ELF-1 (cell line): ENCODE measurements around the gene DDX51.

Source experiments
- DNase-seq: peaks from one replicate; pipeline ENCODE4 v3.0.0-alpha.2; 2016; ENCODE audit warnings: low read depth, low spot score

Gene DDX51, protein sequence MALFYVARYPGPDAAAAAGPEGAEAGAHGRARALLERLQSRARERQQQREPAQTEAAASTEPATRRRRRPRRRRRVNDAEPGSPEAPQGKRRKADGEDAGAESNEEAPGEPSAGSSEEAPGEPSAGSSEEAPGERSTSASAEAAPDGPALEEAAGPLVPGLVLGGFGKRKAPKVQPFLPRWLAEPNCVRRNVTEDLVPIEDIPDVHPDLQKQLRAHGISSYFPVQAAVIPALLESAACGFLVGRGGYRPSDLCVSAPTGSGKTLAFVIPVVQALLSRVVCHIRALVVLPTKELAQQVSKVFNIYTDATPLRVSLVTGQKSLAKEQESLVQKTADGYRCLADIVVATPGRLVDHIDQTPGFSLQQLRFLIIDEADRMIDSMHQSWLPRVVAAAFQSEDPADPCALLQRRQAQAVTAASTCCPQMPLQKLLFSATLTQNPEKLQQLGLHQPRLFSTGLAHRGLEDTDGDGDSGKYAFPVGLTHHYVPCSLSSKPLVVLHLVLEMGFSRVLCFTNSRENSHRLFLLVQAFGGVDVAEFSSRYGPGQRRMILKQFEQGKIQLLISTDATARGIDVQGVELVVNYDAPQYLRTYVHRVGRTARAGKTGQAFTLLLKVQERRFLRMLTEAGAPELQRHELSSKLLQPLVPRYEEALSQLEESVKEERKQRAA

GRCh38 chr12:132144115-132144809 lies at the start of gene DDX51, which contains the start of gene NOC4L:
DDX51 (minus strand) TSS chr12:132144319; CDS start chr12:132144296, 23 bp downstream.
NOC4L (plus strand) TSS chr12:132144457; CDS start chr12:132144489, 32 bp downstream.
- DNase-seq, result peak; percentile 98

DNA sequence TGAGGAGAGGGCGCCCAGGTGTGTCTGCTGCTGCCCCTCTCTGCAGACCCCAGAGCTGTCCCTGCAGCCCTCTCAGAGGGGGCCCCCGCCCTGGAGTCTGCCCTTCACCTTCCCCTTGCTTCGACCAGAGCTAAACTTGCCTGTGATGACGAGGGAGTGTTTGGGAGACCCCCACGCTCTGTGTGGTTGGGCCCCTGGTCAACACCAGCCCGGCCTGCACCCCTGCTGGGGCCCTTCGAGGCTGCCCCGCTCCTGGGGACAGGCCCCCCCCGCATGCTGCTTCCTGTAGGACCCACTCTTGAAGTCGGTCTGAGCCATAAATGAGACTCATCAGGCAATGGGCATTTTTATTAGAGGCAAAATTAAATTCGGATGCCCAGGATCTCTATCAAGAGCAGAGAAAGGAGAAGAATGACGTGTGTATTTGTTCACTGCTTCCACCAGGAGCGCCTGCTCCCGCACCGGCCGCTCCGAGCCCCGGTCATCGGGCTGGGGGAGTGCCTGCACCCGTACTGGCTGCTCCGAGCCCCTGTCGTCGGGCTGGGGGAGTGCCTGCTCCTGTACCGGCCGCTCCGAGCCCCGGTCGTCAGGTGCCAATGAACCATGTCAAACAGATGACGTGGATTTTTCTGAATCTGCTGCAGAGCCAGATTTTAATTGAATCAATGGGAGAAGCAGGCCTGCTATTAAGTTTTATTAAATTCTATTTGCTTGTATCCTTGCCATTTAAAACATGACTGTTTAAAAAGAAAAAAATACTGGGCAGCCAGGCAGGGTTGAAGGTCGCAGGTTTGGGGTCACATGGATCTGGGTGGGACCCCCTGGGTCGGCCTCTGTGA lies 47.8 kb upstream of the DDX51 start:
- DNase-seq, result no peak

DNA sequence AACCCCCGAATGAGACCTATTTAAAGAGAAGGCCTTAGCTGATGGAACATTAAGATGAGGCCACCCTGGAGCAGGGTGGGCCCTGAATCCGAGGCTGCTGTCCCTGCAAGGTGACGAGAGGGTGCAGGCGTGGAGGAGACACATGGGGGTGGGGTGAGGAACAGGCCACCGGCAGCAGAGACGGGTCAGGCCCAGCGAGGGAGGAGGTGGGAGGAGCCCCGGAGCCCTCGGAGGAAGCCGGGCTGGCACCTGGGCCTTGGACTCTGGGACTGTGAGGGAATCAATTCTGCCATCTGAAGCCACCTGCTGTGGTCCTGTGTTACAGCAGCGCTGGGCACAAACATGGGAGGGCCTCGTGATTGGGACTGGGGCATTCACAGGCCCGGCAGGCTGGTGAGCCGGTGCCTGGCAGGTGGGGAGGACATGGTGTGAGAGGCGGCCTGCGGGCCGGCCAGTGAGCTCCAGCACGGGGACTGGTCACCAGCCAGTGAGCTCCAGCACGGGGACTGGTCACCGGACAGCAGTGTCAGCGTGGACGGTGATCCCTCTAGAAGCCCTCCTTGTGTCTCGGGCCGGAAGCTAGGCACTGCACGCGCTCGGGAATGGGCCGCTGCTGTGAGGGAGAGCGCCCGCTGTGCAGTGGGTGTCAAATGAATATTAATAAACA lies 46.8 kb upstream of the DDX51 start:
- DNase-seq, result no peak

DNA sequence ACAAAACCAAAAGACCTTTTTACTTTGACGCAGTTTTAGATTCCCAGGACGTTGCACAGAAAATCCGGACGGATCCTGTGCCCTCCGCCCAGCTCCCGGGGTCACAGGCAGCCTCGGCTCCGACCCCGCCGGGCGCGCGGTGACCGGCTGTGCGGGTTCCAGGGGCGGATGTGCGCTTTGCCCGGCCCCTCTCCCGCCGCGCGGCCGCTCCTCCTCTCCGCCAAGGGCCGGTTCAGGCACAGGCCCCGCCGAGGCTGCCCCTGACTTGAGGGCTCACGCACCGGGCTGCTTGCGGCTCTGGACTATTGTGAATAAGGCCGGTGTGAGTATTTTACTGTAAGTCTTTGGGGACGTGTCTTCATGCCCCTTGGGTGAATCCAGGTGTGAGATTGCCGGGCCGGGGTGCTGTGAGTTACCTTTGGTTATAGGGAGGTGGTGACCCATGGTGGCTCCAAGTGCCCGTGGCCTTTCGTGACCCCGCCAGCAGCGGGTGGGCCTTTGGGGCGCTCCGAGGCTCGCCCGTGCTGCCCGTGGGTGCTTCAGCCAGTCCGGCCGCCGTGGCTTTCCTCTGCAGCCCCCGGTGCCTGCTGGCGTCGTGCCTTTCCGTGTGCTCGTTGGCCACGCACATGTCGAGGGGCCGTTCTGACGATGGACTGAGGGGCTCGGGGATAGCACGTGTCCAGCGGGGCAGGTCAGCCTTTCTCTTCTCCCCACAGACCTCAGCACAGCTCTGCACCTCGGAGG lies 46.1 kb upstream of the DDX51 start:
- peak; percentile 48 for DNase-seq

DNA sequence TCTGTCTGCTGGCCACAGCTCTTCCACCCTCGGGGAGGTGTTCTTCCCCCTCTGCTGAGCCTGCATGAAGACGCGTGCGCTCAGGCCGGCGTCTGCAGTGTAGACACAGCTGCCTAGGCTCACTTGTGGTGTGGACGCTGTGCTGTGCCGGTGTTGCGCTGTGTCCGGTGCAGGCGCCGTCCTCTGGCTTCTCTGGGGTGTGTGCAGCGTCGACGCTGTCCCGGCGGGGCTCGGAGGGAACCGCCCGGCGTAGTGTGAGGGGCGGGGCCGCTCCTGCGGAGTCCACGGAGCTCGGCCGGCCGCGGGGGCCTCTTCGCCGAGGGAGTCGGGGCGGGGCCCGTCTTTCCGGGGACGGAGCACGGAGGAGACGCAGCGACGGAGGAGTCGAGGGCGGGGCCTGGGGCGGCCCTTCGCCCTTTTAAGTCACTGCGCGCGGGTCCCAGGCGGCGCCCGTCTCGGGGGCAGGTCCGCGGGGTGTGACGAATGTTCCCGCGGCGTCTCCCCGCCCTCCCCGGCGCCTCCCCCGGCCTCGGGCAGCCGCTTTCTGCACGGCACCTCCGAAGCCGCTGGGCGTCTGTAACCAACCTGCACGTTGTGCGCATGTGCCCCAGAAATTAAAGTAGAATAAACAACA lies 45.4 kb upstream of the DDX51 start:
- DNase-seq, result peak; percentile 59

DNA sequence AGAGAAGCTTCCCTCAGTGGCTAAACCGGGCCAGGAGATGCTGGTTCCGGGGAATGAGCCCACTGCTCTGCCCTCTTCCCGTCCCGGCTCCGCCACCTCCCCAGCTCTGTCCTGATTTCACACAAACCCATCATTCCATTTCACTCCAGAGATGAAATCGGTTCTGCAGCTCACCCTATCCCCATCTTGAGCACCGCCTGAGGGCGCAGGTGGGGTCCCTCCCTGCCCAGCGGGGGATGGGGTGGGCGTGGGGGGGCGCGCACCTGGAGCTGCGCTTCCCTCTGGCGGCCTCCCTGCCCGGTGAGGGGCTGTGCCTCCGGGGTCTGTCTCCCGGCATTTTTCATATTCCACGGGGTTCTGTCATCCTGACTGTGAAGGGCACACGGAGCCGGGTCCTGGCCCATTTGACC lies 44.8 kb upstream of the DDX51 start:
- no peak for DNase-seq

DNA sequence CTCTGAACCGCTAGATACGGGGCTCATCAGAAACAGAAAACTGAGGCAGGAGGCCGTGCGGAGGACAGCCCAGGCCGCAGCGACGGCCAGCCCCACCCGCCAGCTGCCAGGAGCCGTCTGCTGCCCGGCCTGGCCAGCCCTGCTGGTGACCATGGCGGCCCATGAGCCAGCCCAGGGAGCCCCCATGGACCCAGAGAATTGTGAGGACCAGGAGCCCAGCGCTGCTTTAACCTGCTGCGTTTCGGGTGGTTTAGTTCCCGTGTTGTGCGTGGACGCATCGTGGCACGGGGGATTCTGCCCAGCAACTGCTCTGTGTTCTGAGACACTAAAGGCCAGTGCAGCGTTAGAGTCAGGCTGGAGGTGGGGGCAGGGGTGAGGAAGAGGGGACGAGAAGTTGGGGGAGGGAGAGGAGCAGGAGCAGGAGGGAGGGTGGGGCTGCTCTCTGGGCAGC lies 44.4 kb upstream of the DDX51 start:
- DNase-seq, result no peak

DNA sequence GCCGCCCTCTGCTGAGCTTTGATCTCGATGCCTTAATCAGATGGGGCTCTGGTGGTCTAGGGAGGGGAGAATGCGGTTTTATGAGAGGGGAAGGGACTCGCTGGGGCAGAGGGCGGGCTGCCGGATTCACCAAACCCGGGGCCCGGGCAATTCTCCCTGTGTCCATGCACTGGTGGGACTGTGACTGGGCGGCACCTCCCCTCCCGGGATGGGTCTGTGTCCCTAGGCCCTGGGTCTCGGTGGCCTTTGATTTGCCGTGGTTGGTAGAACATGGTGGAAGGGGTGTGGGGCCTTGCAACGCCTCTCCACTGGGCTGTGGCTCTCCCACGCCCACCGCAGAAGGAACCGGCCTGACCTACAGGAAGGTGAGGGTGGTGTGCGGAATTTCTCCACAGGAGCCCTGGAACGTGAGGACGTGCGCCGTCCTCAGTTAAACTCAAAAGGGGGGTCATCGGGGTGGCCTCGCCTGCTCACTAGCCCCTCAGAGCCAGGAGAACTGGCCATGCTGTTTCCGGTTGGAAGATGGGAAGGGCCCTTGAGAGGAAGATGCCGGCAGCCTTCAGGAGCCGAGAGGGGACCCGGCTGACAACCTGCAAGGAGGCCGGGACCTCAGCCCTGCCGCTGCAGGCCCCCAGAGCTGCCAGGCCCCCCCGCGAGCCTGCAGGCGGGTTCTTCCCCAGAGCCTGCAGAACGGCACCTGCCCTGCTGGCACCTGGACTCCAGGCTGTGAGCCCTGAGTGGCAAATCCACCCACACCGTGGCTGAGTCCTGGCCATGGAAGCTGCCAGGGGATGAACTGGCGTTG lies 43.7 kb upstream of the DDX51 start:
- DNase-seq, result no peak

DNA sequence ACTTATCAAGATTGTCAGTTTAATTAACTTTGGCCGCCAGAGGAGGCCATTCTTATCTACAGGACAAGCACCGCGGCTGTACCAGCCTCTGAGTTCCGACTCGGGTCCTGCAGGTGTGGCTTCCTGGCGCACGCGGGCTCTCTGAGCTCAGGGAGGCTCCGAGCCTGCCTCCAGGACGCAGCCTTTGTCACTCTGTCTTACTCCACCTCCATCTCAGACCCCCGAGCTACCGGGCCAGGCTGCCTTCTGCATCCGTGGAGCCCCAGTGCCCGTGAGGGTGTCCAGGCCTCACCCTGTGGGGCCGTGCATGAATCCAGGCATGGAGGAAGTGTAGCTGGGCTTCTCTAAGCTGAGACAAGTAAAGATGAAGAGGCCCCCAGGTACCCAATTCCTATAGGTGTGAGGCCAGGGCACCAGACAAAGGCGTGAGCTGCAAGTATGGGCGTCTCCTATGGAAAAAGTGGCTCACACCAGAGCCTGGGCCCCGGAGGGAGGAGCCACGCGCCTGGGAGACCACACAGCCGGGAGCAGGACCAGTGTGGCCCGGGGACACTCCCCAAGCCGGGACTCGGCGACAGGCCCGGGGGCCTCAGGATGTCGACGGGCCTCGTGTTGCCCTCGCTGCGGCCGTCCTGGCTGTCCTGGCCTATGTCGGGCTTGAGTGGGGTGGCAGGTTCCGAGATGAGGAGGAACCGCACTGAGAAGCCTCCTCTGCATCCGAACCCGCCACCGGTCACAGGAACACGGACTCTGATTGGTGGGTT lies 42.9 kb upstream of the DDX51 start:
- DNase-seq, result no peak

DNA sequence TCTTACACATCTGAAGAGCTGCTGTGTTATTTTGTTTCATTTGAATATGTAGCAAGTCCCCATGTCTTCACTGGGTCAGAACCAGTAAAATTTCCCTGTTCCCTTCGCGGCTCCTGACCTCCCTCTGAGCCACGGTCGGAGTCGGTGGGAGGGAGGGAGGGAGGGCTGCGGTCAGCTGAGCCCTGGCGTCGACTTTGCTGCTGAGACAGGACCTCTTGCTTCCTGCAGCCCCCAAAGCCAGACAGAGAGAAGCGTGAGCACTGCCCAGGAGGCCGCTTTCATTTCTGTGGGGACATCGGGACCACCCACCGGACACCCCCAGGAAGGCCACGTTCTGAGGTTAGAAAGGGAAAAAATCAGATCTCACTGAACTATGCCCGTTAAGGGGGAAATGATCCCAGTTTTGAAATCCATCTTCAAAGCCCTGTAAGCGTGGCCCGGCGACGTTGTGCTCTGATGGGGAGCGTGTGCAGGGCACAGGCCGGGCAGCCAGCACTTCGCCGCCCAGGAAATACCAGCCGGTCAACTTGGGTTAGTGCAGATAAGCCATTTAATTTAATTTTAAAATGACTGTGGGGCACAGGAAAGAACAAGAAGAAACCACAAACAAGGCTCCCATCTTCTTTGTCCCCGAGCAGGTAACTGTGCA lies 42.2 kb upstream of the DDX51 start:
- DNase-seq, result no peak

GRCh38 chr12:132185705-132186104 lies 41.6 kb upstream of the DDX51 start:
- DNase-seq, result no peak

- DNase-seq, result no peak
Observed at GRCh38 chr12:132182711-132183365, 38.7 kb upstream of the DDX51 start.

DNA sequence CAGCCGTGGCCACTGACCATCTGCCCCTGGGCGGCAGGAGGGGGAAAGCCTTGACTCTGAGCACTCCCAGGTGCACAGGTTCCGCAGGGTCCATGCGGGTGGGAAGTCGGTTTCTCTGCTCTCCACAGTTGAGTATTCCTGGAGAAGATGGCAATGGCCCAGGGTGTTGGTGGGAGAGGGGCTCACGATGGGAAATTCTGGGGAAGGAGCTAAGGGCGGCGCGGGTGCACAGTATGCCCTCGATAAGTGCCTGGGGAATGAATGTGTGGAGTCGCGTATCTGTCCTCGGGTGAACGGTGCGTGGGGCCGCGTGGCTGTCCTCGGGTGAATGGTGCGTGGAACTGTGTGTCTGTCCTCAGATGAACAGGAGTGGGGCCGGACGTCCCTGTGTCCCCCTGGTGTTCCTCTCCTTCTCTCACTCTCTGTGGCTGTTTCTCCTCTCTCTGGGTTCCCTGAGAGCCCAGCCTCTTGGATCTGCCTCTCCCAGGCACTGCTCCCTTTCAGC lies 38.1 kb upstream of the DDX51 start:
- no peak for DNase-seq

DNA sequence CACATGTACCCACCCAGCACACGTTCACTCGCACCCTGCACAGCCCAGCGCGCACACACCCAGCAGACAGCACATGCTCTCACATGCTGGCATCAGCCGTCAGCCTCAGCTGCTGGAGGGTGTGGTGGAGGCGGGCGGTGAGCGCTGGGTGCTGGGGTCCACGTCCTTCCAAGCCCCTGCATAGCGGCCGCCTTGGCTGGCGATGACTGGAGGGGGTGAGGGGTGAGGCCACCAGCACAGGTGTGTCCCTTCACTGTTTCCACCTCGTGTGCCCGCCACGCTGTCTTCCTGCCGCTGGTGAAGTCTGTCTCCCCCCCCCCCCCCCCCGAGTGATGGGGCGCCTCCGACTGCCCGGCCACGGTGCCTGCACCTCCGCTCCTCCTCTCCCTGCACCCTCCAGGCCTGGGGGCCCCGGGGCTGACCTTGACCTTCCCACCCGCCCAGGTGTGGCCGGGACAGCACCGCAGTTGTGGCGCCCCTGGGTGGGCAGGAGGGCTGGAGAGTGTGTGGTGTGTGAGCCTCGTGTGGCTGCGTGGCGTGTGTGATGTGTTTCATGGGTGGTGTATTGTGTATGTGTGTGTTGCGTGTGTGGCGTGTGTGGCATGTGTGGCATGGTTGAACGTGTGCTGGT lies 37.6 kb upstream of the DDX51 start:
- no peak for DNase-seq

DNA sequence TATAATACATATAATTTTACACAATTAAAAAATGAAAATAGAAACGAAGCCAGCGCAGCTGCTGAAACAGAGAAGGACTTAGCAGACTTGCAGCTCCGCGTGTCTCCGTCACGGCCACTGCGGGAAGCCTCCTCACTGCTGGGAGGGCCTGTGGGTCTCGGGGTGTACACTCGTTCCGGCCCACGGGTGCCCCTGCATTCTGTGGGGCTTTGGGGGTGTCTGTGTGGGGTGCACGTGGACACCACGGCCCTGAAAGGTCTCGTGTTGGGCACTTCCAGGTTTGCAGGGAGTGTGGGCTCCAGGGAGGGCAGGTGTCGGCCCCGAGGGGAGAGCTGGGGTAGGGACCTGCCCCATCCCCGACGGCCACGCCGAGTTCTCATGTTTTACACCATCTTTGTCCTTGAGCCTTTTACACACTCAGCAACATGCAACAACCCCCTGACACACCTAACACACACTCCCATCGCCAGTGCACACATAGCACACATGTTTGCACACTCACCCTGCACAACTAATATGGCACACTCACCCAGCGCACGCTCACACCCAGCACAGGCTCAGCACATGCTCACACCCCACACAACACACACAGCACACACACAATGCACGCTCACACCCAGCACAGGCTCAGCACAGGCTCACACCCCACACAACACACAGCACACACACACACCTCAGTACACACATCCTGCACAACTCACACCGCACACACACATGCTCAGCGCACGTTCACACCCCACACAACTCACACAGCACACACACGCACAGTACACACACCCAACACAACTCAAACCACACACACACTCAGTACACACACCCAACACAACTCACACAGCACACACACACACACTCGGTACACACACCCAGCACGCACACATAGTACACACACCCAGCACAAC lies 36.8 kb upstream of the DDX51 start:
- no peak for DNase-seq
